ENCODE data around the gene PSMA5.

The PSMA5 gene

GRCh38 chr1:109365642-109366204 lies 60.5 kb downstream of the PSMA5 start:
- no peak for DNase-seq

GRCh38 chr1:109361649-109362048 lies 64.6 kb downstream of the PSMA5 start:
- DNase-seq: no peak

- no peak for DNase-seq
Measured at GRCh38 chr1:109361069-109361468, 65.2 kb downstream of the PSMA5 start.

- no peak for DNase-seq
Measured at GRCh38 chr1:109357616-109358015, 68.6 kb downstream of the PSMA5 start.

- DNase-seq: no peak
Measured at GRCh38 chr1:109356915-109357314, 69.3 kb downstream of the PSMA5 start.

GRCh38 chr1:109356505-109356904 lies 69.7 kb downstream of the PSMA5 start:
- DNase-seq: no peak

- DNase-seq: no peak
Measured at GRCh38 chr1:109354929-109355328, 71.3 kb downstream of the PSMA5 start.

- DNase-seq: no peak
Measured at GRCh38 chr1:109351457-109351856, 74.8 kb downstream of the PSMA5 start.

GRCh38 chr1:109350655-109351054 lies 75.6 kb downstream of the PSMA5 start:
- DNase-seq: no peak

GRCh38 chr1:109350182-109350581 lies 76.1 kb downstream of the PSMA5 start:
- no peak for DNase-seq

All from NCI-H1436 treated with DMSO at 0.1 percent for 48 hours (cell line).